SK-N-SH (cell line): ENCODE results near the gene PKD1.

Experiments used
- GABPA ChIP-seq: IDR thresholded peaks from 2 replicates; pipeline ENCODE4 v1.4.0; 2012; ENCODE audit warnings: low read depth, mild to moderate bottlenecking
- JUND ChIP-seq: IDR thresholded peaks from 2 replicates; pipeline ENCODE4 v1.4.0; 2012
- POLR2AphosphoS5 ChIP-seq: IDR thresholded peaks from 2 replicates; pipeline ENCODE4 v1.6.1; 2012; ENCODE audit warnings: low read depth, low read length
- RXRA ChIP-seq: IDR thresholded peaks from 2 replicates; pipeline ENCODE4 v1.4.0; 2012; ENCODE audit warnings: low read depth, mild to moderate bottlenecking, borderline replicate concordance
- SIN3A ChIP-seq: IDR thresholded peaks from 2 replicates; pipeline ENCODE4 v1.6.1; 2012; ENCODE audit warnings: low read depth, mild to moderate bottlenecking, low read length, moderate library complexity, borderline replicate concordance
- SMC3 ChIP-seq: IDR thresholded peaks from 2 replicates; pipeline ENCODE4 v1.6.1; 2012; ENCODE audit warnings: low read depth, low read length, improper control_type of control experiment
- TF ChIP-seq, protein P1 (sequence below): fragments of 200-600 bp; sonication (generic); IDR thresholded peaks from 2 replicates; pipeline ENCODE4 v1.6.1; 2017; ENCODE audit warnings: antibody characterized with exemption, mild to moderate bottlenecking, moderate library complexity
- TF ChIP-seq, protein P2 (sequence below): IDR thresholded peaks from 2 replicates; pipeline ENCODE4 v1.4.0; 2012; ENCODE audit warnings: low read depth
- TF ChIP-seq, protein P3 (sequence below): fragments of 150-350 bp; IDR thresholded peaks from 2 replicates; pipeline ENCODE4 v1.6.1; 2017; ENCODE audit warnings: antibody characterized with exemption, low read length, low read depth, borderline replicate concordance
- TF ChIP-seq, protein P4 (sequence below): IDR thresholded peaks from 2 replicates; pipeline ENCODE4 v1.4.0; 2012; ENCODE audit warnings: low read depth, borderline replicate concordance

DNA sequence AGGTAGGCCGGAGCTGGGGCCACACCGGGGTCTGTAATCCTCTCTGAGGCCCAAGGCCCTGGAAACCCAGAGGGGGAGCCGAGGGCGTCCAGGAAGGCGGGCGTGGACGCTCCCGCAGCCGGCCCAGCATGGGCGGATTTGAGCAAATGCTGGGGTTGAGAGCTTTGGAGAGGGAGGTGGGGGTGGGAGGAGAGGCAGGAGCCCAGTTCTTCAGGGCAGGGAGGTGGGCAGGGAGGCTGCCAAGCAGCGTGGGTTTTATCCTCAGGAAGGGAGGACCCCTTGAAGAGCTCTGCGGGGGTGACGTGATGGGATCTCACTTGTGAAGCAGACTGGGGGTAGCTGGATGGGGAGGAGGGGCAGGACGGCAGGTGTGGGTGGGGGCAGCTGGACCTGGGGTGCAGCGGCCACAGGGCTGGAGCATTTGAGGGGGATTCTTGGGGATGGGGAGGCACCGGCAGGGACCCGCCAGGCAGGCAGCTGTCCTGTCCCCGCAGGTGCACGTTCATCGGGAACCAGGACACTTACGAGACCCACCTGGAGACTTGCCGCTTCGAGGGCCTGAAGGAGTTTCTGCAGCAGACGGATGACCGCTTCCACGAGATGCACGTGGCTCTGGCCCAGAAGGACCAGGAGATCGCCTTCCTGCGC, 37.1 kb upstream of the PKD1 start:
- TF ChIP-seq, protein P1, sequence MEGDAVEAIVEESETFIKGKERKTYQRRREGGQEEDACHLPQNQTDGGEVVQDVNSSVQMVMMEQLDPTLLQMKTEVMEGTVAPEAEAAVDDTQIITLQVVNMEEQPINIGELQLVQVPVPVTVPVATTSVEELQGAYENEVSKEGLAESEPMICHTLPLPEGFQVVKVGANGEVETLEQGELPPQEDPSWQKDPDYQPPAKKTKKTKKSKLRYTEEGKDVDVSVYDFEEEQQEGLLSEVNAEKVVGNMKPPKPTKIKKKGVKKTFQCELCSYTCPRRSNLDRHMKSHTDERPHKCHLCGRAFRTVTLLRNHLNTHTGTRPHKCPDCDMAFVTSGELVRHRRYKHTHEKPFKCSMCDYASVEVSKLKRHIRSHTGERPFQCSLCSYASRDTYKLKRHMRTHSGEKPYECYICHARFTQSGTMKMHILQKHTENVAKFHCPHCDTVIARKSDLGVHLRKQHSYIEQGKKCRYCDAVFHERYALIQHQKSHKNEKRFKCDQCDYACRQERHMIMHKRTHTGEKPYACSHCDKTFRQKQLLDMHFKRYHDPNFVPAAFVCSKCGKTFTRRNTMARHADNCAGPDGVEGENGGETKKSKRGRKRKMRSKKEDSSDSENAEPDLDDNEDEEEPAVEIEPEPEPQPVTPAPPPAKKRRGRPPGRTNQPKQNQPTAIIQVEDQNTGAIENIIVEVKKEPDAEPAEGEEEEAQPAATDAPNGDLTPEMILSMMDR = no peak
- TF ChIP-seq SMC3 (no peak), JUND (no peak), POLR2AphosphoS5 (no peak), RXRA (no peak), SIN3A (no peak), GABPA (no peak)
- TF ChIP-seq, protein P2, sequence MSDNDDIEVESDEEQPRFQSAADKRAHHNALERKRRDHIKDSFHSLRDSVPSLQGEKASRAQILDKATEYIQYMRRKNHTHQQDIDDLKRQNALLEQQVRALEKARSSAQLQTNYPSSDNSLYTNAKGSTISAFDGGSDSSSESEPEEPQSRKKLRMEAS = no peak
- TF ChIP-seq, protein P3, sequence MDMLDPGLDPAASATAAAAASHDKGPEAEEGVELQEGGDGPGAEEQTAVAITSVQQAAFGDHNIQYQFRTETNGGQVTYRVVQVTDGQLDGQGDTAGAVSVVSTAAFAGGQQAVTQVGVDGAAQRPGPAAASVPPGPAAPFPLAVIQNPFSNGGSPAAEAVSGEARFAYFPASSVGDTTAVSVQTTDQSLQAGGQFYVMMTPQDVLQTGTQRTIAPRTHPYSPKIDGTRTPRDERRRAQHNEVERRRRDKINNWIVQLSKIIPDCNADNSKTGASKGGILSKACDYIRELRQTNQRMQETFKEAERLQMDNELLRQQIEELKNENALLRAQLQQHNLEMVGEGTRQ = no peak
- TF ChIP-seq, protein P4, sequence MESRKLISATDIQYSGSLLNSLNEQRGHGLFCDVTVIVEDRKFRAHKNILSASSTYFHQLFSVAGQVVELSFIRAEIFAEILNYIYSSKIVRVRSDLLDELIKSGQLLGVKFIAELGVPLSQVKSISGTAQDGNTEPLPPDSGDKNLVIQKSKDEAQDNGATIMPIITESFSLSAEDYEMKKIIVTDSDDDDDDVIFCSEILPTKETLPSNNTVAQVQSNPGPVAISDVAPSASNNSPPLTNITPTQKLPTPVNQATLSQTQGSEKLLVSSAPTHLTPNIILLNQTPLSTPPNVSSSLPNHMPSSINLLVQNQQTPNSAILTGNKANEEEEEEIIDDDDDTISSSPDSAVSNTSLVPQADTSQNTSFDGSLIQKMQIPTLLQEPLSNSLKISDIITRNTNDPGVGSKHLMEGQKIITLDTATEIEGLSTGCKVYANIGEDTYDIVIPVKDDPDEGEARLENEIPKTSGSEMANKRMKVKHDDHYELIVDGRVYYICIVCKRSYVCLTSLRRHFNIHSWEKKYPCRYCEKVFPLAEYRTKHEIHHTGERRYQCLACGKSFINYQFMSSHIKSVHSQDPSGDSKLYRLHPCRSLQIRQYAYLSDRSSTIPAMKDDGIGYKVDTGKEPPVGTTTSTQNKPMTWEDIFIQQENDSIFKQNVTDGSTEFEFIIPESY = no peak
